ENCODE data around the gene GPLD1. TPM values are rescaled to one million over a fixed set of nuclear protein-coding genes. Genes with fewer than 3 reads are reported as not detected.
A peak's percentile ranks its signal among the peaks of the same experiment; 100 is the strongest.
"Not testable (repeated sequence)": the region's sequence is repeated elsewhere in the genome, so short reads cannot be mapped to it uniquely, and the experiment has no call there.

Gene GPLD1
- total and polyA plus RNA-seq, 4 donors, result 0.50 to 8.2 (median 5.9) TPM

GRCh38 chr6:24425091-24425490, 64.3 kb downstream of the GPLD1 start:
- no peak for DNase-seq
- peaks cover 3 to 6% of the 10 kb centered on the region in 2 donors for H3K36me3 ChIP-seq (ENCODE audit: control insufficient read depth in 1 of 2, insufficient read depth in 2 of 2, low read length in 1 of 2)
- WGBS, 2 donors, result 51 to 53% methylated on average over 2 of the region's 2 CpGs
- no peak for ATAC-seq (ENCODE audit: low FRiP score)
- intact Hi-C loops (cut with DNase I), result loop anchor here in 1 of 2 donors (5.0 kb wide), 1 partner anchor 82 kb away; no protein-coding TSS in a partner anchor
- H3K27me3 ChIP-seq (ENCODE audit: control insufficient read depth in 1 of 2, insufficient read depth in 2 of 2, low read length in 1 of 2), result no peaks in the 10 kb centered on the region
- no peak overlapping the region for H3K27ac ChIP-seq (ENCODE audit: low read depth in 1 of 2, low read length in 2 of 2)
- no peak overlapping the region for H3K4me3 ChIP-seq (ENCODE audit: low read length in 2 of 2)
- H3K4me1 ChIP-seq (ENCODE audit: control insufficient read depth in 1 of 2, insufficient read depth in 2 of 2, low read length in 2 of 2), result no peaks in the 10 kb centered on the region
- H3K9me3 ChIP-seq (ENCODE audit: control insufficient read depth, low read length), result no peaks in the 10 kb centered on the region

GRCh38 chr6:24419526-24419925, 69.9 kb downstream of the GPLD1 start:
- no peaks in the 10 kb centered on the region for H3K4me1 ChIP-seq (ENCODE audit: control insufficient read depth in 1 of 2, insufficient read depth in 2 of 2, low read length in 2 of 2)
- ATAC-seq (ENCODE audit: low FRiP score), result no peak
- H3K27ac ChIP-seq (ENCODE audit: low read depth in 1 of 2, low read length in 2 of 2), result no peak overlapping the region
- no peak overlapping the region for H3K4me3 ChIP-seq (ENCODE audit: low read length in 2 of 2)
- H3K36me3 ChIP-seq (ENCODE audit: control insufficient read depth in 1 of 2, insufficient read depth in 2 of 2, low read length in 1 of 2), result peaks cover 7 to 14% of the 10 kb centered on the region in 2 donors
- intact Hi-C loops (cut with DNase I), result no loop called here
- H3K9me3 ChIP-seq (ENCODE audit: control insufficient read depth, low read length), result no peaks in the 10 kb centered on the region
- no peak for DNase-seq
- no peaks in the 10 kb centered on the region for H3K27me3 ChIP-seq (ENCODE audit: control insufficient read depth in 1 of 2, insufficient read depth in 2 of 2, low read length in 1 of 2)

DNA sequence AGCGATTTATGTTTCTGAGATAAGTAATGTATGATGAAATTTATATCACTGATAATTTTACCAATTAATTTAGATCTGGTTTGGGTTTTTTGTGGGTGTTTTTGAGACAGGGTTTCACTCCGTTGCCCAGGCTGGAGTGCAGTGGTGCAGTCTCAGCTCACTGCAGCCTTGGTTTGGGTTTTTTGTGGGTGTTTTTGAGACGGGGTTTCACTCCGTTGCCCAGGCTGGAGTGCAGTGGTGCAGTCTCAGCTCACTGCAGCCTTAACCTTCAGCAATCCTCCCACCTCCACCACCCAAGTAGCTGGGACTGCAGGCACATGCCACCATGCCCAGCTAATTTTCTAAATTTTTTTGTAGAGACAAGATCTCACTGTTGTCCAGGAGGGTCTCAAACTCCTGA, 73.6 kb downstream of the GPLD1 start:
- no peak overlapping the region for H3K4me3 ChIP-seq (ENCODE audit: low read length in 2 of 2)
- no peaks in the 10 kb centered on the region for H3K4me1 ChIP-seq (ENCODE audit: control insufficient read depth in 1 of 2, insufficient read depth in 2 of 2, low read length in 2 of 2)
- no peaks in the 10 kb centered on the region for H3K27me3 ChIP-seq (ENCODE audit: control insufficient read depth in 1 of 2, insufficient read depth in 2 of 2, low read length in 1 of 2)
- H3K9me3 ChIP-seq (ENCODE audit: control insufficient read depth, low read length), result no peaks in the 10 kb centered on the region
- ATAC-seq (ENCODE audit: low FRiP score) (no peak), DNase-seq (no peak)
- WGBS, 2 donors, result 88 to 89% methylated on average over 4 of the region's 4 CpGs
- H3K27ac ChIP-seq (ENCODE audit: low read depth in 1 of 2, low read length in 2 of 2), result no peak overlapping the region
- H3K36me3 ChIP-seq (ENCODE audit: control insufficient read depth in 1 of 2, insufficient read depth in 2 of 2, low read length in 1 of 2), result peaks cover 12 to 17% of the 10 kb centered on the region in 2 donors
- intact Hi-C loops (cut with DNase I), result no loop called here

DNA sequence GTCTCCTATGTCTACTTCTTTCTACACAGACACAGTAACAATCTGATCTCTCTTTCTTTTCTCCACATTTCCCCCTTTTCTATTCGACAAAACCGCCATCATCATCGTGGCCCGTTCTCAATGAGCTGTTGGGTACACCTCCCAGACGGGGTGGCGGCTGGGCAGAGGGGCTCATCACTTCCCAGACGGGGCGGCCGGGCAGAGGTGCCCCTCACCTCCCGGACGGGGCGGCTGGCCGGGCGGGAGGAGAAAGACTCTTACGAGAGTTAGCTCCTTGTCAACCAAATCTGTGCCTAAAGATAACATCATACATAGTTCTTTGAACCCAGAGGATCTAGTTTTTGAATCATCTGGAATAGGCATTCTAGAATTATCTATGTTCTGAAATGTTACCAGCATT, 74.8 kb downstream of the GPLD1 start:
- H3K4me1 ChIP-seq (ENCODE audit: control insufficient read depth in 1 of 2, insufficient read depth in 2 of 2, low read length in 2 of 2); H3K4me3 ChIP-seq (ENCODE audit: low read length in 2 of 2); H3K27ac ChIP-seq (ENCODE audit: low read depth in 1 of 2, low read length in 2 of 2); H3K9me3 ChIP-seq (ENCODE audit: control insufficient read depth, low read length); H3K27me3 ChIP-seq (ENCODE audit: control insufficient read depth in 1 of 2, insufficient read depth in 2 of 2, low read length in 1 of 2); ATAC-seq (ENCODE audit: low FRiP score); DNase-seq; intact Hi-C loops (cut with DNase I): not testable (repeated sequence)
- peaks cover 11% of the 10 kb centered on the region in 2 donors for H3K36me3 ChIP-seq (ENCODE audit: control insufficient read depth in 1 of 2, insufficient read depth in 2 of 2, low read length in 1 of 2)
- WGBS, 2 donors, result 94% methylated on average over 13 to 15 of the region's 15 CpGs

DNA sequence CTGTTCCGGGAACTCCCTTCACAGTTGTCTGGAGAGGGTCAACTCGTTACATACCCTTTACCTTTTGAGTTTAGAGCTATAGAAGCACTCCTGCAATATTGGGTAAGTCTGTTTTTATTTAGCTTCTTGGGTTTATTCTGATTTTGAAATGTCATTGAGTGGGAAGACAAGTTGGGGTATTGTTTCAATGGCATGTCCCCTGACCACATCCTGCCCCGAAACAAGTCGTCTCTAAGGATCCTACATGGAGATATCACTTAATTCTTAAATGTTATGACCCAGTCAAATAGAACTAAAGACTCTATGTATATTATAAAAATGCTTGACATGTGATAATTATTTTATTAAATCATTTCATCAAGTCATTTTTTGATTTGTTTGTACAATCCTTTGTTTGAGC, 77.1 kb downstream of the GPLD1 start:
- intact Hi-C loops (cut with DNase I), result no loop called here
- H3K36me3 ChIP-seq (ENCODE audit: control insufficient read depth in 1 of 2, insufficient read depth in 2 of 2, low read length in 1 of 2), result peaks cover 7 to 11% of the 10 kb centered on the region in 2 donors
- H3K4me1 ChIP-seq (ENCODE audit: control insufficient read depth in 1 of 2, insufficient read depth in 2 of 2, low read length in 2 of 2), result no peaks in the 10 kb centered on the region
- WGBS, 2 donors, result 95 to 98% methylated on average over 4 of the region's 4 CpGs
- no peaks in the 10 kb centered on the region for H3K9me3 ChIP-seq (ENCODE audit: control insufficient read depth, low read length)
- ATAC-seq (ENCODE audit: low FRiP score), result no peak
- H3K4me3 ChIP-seq (ENCODE audit: low read length in 2 of 2), result no peak overlapping the region
- no peak for DNase-seq
- H3K27me3 ChIP-seq (ENCODE audit: control insufficient read depth in 1 of 2, insufficient read depth in 2 of 2, low read length in 1 of 2), result no peaks in the 10 kb centered on the region
- H3K27ac ChIP-seq (ENCODE audit: low read depth in 1 of 2, low read length in 2 of 2), result no peak overlapping the region

DNA sequence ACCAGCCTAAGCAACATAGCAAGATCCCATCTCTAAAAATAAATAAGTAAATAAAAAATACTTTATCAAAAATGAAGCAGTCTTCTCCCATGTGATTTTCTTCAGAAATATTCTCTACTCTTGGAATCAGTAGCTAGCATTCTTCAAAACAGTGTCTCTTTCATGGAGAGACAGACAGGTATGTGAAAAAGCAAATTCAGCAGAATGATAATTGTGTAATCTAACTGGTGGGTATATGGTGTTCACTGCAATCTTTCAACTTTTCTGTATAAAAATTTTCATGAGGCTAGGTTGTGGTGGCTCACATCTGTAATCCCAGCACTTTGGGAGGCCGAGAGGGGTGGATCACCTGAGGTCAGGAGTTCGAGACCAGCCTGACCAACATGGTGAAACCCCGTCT, 78.8 kb downstream of the GPLD1 start:
- H3K4me1 ChIP-seq (ENCODE audit: control insufficient read depth in 1 of 2, insufficient read depth in 2 of 2, low read length in 2 of 2), result no peaks in the 10 kb centered on the region
- H3K4me3 ChIP-seq (ENCODE audit: low read length in 2 of 2), result no peak overlapping the region
- ATAC-seq (ENCODE audit: low FRiP score) (no peak), DNase-seq (no peak)
- intact Hi-C loops (cut with DNase I), result no loop called here
- H3K27me3 ChIP-seq (ENCODE audit: control insufficient read depth in 1 of 2, insufficient read depth in 2 of 2, low read length in 1 of 2), result no peaks in the 10 kb centered on the region
- H3K36me3 ChIP-seq (ENCODE audit: control insufficient read depth in 1 of 2, insufficient read depth in 2 of 2, low read length in 1 of 2), result peaks cover 6 to 9% of the 10 kb centered on the region in 2 donors
- H3K27ac ChIP-seq (ENCODE audit: low read depth in 1 of 2, low read length in 2 of 2), result no peak overlapping the region
- WGBS, 2 donors, result 91 to 97% methylated on average over 3 of the region's 3 CpGs
- no peaks in the 10 kb centered on the region for H3K9me3 ChIP-seq (ENCODE audit: control insufficient read depth, low read length)

DNA sequence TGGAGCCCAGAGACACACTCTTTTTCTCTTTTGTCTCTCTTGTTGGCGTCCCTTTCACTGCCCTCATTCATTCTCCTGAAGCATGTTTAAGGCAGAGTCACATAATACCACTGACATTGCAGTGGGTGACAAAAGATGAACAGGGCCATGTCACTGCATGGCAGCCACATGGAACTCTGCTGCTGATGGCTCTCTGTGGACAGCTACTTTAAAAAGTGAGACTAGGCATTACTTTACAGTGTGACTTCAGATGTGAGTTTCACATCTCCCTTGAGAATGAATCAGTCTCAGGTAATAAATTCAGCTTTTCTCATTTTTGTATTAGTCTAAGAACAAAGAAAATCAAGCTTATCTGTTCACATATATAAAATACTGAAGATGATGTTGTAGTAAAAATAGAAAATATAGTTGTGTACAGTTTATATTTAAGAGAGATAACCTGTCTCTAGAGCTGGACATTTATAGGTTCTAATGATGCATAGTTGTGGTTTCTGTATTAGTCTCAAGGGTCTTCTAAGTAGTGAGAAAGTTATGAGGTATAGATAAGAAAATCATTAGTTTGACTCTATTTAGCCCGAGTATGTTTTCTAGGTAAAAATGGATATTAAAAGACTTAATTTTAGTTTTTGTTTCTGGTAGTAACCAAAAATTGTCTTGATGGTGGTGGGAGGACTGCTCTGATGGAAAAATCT, 80.5 kb downstream of the GPLD1 start:
- Histone ChIP-seq H3K27me3 (ENCODE audit: control insufficient read depth in 1 of 2, insufficient read depth in 2 of 2, low read length in 1 of 2) (no peaks in the 10 kb centered on the region), H3K27ac (ENCODE audit: low read depth in 1 of 2, low read length in 2 of 2) (no peak overlapping the region), H3K36me3 (ENCODE audit: control insufficient read depth in 1 of 2, insufficient read depth in 2 of 2, low read length in 1 of 2) (peaks cover 2 to 9% of the 10 kb centered on the region in 2 donors), H3K9me3 (ENCODE audit: control insufficient read depth, low read length) (no peaks in the 10 kb centered on the region), H3K4me1 (ENCODE audit: control insufficient read depth in 1 of 2, insufficient read depth in 2 of 2, low read length in 2 of 2) (no peaks in the 10 kb centered on the region), H3K4me3 (ENCODE audit: low read length in 2 of 2) (no peak overlapping the region)
- DNase-seq (no peak), ATAC-seq (ENCODE audit: low FRiP score) (no peak)
- WGBS, 2 donors, result 65 to 76% methylated on average over 2 of the region's 2 CpGs
- intact Hi-C loops (cut with DNase I), result no loop called here

GRCh38 chr6:24405262-24405661, 84.1 kb downstream of the GPLD1 start:
- WGBS, 2 donors, result 80 to 92% methylated on average over 5 of the region's 5 CpGs
- Histone ChIP-seq H3K36me3 (ENCODE audit: control insufficient read depth in 1 of 2, insufficient read depth in 2 of 2, low read length in 1 of 2) (no peaks in the 10 kb centered on the region), H3K27ac (ENCODE audit: low read depth in 1 of 2, low read length in 2 of 2) (no peak overlapping the region), H3K4me1 (ENCODE audit: control insufficient read depth in 1 of 2, insufficient read depth in 2 of 2, low read length in 2 of 2) (peaks cover 0 to 3% of the 10 kb centered on the region in 2 donors), H3K4me3 (ENCODE audit: low read length in 2 of 2) (no peak overlapping the region), H3K27me3 (ENCODE audit: control insufficient read depth in 1 of 2, insufficient read depth in 2 of 2, low read length in 1 of 2) (no peaks in the 10 kb centered on the region), H3K9me3 (ENCODE audit: control insufficient read depth, low read length) (no peaks in the 10 kb centered on the region)
- intact Hi-C loops (cut with DNase I), result no loop called here
- DNase-seq (no peak), ATAC-seq (ENCODE audit: low FRiP score) (no peak)

- no peak for ATAC-seq (ENCODE audit: low FRiP score)
- H3K27me3 ChIP-seq (ENCODE audit: control insufficient read depth in 1 of 2, insufficient read depth in 2 of 2, low read length in 1 of 2), result no peaks in the 10 kb centered on the region
- WGBS, 2 donors, result 8% methylated on average over 12 of the region's 12 CpGs
Observed at GRCh38 chr6:24403501-24403824, 85.9 kb downstream of the GPLD1 start.

More at GRCh38 chr6:24403501-24403824, 85.9 kb downstream of the GPLD1 start:
- peaks cover 0 to 3% of the 10 kb centered on the region in 2 donors for H3K4me1 ChIP-seq (ENCODE audit: control insufficient read depth in 1 of 2, insufficient read depth in 2 of 2, low read length in 2 of 2)
- H3K9me3 ChIP-seq (ENCODE audit: control insufficient read depth, low read length), result no peaks in the 10 kb centered on the region
- no peaks in the 10 kb centered on the region for H3K36me3 ChIP-seq (ENCODE audit: control insufficient read depth in 1 of 2, insufficient read depth in 2 of 2, low read length in 1 of 2)
- peak overlapping the region; percentile 51 to 68 for H3K4me3 ChIP-seq (ENCODE audit: low read length in 2 of 2)
- intact Hi-C loops (cut with DNase I), result no loop called here
- H3K27ac ChIP-seq (ENCODE audit: low read depth in 1 of 2, low read length in 2 of 2), result peak overlapping the region in 1 of 2 donors; percentile 19
- DNase-seq, result no peak

All from aorta (tissue), 5 donors.